ENCODE results near the gene ASPN. TPM values are rescaled to one million over a fixed set of nuclear protein-coding genes. Genes with fewer than 3 reads are reported as not detected.
A peak's percentile ranks its signal among the peaks of the same experiment; 100 is the strongest.

Gene ASPN
- total RNA-seq, 4 donors from 2014 or later: 1.4 to 4.2 (median 3.1) TPM

- no peak overlapping the region for H3K4me3 ChIP-seq
- peak; percentile 59 to 67 for ATAC-seq
These were observed 24.0 kb upstream of the ASPN start for GRCh38 chr9:92506184-92506857.

DNA sequence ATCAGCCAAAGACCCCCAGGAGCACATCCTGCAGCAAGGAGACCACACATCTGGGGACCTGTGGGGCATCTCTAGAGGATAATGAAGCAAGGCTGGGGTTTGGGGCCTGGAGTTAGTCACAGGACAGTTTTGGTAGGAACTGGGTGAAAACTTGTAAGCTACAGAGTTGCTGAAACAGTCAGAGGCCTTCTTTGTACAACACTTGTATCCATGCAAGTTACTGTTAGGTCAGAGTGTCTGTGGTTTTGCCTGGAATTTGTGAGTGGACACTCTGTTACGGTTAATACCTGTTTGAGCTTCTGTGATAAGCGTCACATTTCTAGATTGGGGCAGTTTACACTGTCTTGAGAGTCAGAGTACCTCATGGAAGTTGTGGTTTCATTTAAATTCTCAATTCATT lies 22.6 kb upstream of the ASPN start:
- DNase-seq: no peak
- intact Hi-C loops (cut with DNase I; ENCODE audit: low total_unique reads): loop anchor here (10.0 kb wide), 1 partner anchor 130 kb away; no protein-coding TSS in a partner anchor
- in situ Hi-C loops (cut with MboI; ENCODE audit: low sequenced_read_pairs in 4 of 4): loop anchor here in 1 of 4 donors (25.0 kb wide), 1 partner anchor 107 kb away; no protein-coding TSS in a partner anchor

More at GRCh38 chr9:92506184-92506857, 24.0 kb upstream of the ASPN start:
- H3K9me3 ChIP-seq: no peaks in the 10 kb centered on the region
- DNase-seq: peak; percentile 18 to 51
- H3K27ac ChIP-seq: peak overlapping the region in 1 of 4 donors; percentile 42
- TF ChIP-seq CTCF (IDR thresholded peaks at IDR 0.05 in 4 of 5, conservative IDR thresholded peaks at IDR 0.05 in 1 of 5) (no peak), POLR2A (IDR thresholded peaks at IDR 0.05) (no peak)
- H3K36me3 ChIP-seq: no peaks in the 10 kb centered on the region
- intact Hi-C loops (cut with DNase I; ENCODE audit: low total_unique reads) (loop anchor here (10.0 kb wide), 1 partner anchor 128 kb away; no protein-coding TSS in a partner anchor), in situ Hi-C loops (cut with MboI; ENCODE audit: low sequenced_read_pairs in 4 of 4) (loop anchor here in 1 of 4 donors (25.0 kb wide), 1 partner anchor 106 kb away; no protein-coding TSS in a partner anchor)
- peaks cover 9 to 12% of the 10 kb centered on the region in 2 donors for H3K4me1 ChIP-seq
- no peaks in the 10 kb centered on the region for H3K27me3 ChIP-seq

GRCh38 chr9:92503156-92503555 lies 20.9 kb upstream of the ASPN start:
- Histone ChIP-seq H3K36me3 (no peaks in the 10 kb centered on the region), H3K4me1 (peaks cover 7 to 9% of the 10 kb centered on the region in 2 donors), H3K9me3 (no peaks in the 10 kb centered on the region), H3K27me3 (no peaks in the 10 kb centered on the region), H3K27ac (no peak overlapping the region), H3K4me3 (no peak overlapping the region)
- no peak for DNase-seq
- in situ Hi-C loops (cut with MboI; ENCODE audit: low sequenced_read_pairs in 4 of 4) (loop anchor here in 1 of 4 donors (25.0 kb wide), 1 partner anchor 109 kb away; no protein-coding TSS in a partner anchor), intact Hi-C loops (cut with DNase I; ENCODE audit: low total_unique reads) (loop anchor here (10.0 kb wide), 1 partner anchor 132 kb away; no protein-coding TSS in a partner anchor)
- no peak for ATAC-seq
- no peak for TF ChIP-seq POLR2A (IDR thresholded peaks at IDR 0.05)
- no peak for TF ChIP-seq CTCF (IDR thresholded peaks at IDR 0.05 in 4 of 5, conservative IDR thresholded peaks at IDR 0.05 in 1 of 5)

More for the DNA sequence above, 22.6 kb upstream of the ASPN start:
- ATAC-seq: no peak
- Histone ChIP-seq H3K9me3 (no peaks in the 10 kb centered on the region), H3K36me3 (no peaks in the 10 kb centered on the region), H3K27me3 (no peaks in the 10 kb centered on the region), H3K4me1 (peaks cover 9 to 12% of the 10 kb centered on the region in 2 donors), H3K4me3 (no peak overlapping the region), H3K27ac (no peak overlapping the region)
- TF ChIP-seq POLR2A (IDR thresholded peaks at IDR 0.05): no peak
- no peak for TF ChIP-seq CTCF (IDR thresholded peaks at IDR 0.05 in 4 of 5, conservative IDR thresholded peaks at IDR 0.05 in 1 of 5)

GRCh38 chr9:92501671-92502393 lies 19.5 kb upstream of the ASPN start:
- peak; percentile 33 to 69 for DNase-seq
- peak; percentile 83 to 91 for ATAC-seq
- Histone ChIP-seq H3K4me1 (peaks cover 6 to 7% of the 10 kb centered on the region in 2 donors), H3K9me3 (no peaks in the 10 kb centered on the region), H3K27ac (peak overlapping the region; percentile 29 to 52 (median 34)), H3K36me3 (no peaks in the 10 kb centered on the region), H3K27me3 (no peaks in the 10 kb centered on the region), H3K4me3 (no peak overlapping the region)
- no peak for TF ChIP-seq POLR2A (IDR thresholded peaks at IDR 0.05)
- peak in 2 of 5 experiments; percentile 20 to 37 for TF ChIP-seq CTCF (IDR thresholded peaks at IDR 0.05 in 4 of 5, conservative IDR thresholded peaks at IDR 0.05 in 1 of 5)
- intact Hi-C loops (cut with DNase I; ENCODE audit: low total_unique reads) (loop anchor here (10.0 kb wide), 1 partner anchor 133 kb away; no protein-coding TSS in a partner anchor), in situ Hi-C loops (cut with MboI; ENCODE audit: low sequenced_read_pairs in 4 of 4) (loop anchor here in 1 of 4 donors (25.0 kb wide), 1 partner anchor 110 kb away; no protein-coding TSS in a partner anchor)
